ENCODE results near the gene CUL2.
"Not testable (repeated sequence)": the region's sequence is repeated elsewhere in the genome, so short reads cannot be mapped to it uniquely, and the experiment has no call there.

The CUL2 gene

GRCh38 chr10:34978080-34978479 is 112.1 kb downstream of the CUL2 start:
- TF ChIP-seq POU2F2 (IDR thresholded peaks at IDR 0.05; ENCODE audit: low read depth, low read length), result no peak
- TF ChIP-seq TAF1 (IDR thresholded peaks at IDR 0.05; ENCODE audit: low read depth, low read length), result no peak
- no peak for TF ChIP-seq POLR2AphosphoS5 (IDR thresholded peaks at IDR 0.05; ENCODE audit: low read depth, low read length)
- no peak for TF ChIP-seq POLR2A (IDR thresholded peaks at IDR 0.05; ENCODE audit: low read depth, low read length)
- TF ChIP-seq SPI1 (IDR thresholded peaks at IDR 0.05; ENCODE audit: low read depth, low read length), result no peak
- TF ChIP-seq PAX5 (IDR thresholded peaks at IDR 0.05; ENCODE audit: insufficient read depth, low read length, severe bottlenecking), result no peak
- DNase-seq (ENCODE audit: insufficient read length, low spot score), result no peak
- FAIRE-seq, result no peak

DNA sequence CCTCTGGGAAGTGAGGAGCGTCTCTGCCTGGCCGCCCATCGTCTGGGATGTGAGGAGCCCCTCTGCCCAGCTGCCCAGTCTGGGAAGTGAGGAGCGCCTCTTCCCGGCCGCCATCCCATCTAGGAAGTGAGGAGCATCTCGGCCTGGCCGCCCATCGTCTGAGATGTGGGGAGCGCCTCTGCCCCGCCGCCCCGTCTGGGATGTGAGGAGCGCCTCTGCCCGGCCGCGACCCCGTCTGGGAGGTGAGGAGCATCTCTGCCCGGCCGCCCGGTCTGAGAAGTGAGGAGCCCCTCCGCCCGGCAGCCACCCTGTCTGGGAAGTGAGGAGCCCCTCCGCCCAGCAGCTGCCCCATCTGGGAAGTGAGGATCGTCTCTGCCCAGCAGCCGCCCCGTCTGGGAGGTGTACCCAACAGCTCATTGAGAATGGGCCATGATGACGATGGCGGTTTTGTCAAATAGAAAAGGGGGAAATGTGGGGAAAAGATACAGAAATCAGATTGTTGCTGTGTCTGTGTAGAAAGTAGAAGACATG is 113.7 kb downstream of the CUL2 start:
- DNase-seq (ENCODE audit: insufficient read length, low spot score); FAIRE-seq: not testable (repeated sequence)

DNA sequence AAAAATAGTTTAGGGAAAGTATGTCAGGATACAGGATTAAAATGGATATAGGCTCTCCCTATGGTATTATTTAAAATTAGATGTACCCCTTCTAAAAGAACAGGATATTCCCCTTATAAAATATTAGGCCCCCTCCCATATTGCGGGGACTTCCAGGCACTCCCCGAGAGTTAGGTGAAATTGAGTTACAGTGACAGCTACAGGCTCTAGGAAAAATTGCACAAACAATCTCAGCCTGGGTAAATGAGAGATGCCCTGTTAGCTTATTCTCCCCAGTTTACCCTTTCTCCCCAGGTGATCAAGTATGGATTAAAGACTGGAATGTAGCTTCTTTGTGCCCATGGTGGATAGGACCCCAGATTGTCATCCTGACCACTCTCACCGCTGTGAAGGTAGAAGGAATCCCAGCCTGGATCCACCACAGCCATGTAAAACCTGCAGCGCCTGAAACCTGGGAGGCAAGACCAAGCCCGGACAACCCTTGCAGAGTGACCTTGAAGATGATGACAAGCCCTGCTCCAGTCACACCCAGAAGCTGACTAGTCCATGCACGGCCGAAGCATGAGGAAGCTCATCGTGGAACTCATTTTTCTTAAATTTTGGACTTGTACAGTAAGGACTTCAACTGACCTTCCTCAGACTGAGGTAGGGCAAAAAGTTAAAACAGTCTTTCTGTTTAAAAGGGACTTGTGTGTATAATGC is 115.6 kb downstream of the CUL2 start:
- FAIRE-seq; DNase-seq (ENCODE audit: insufficient read length, low spot score): not testable (repeated sequence)

DNA sequence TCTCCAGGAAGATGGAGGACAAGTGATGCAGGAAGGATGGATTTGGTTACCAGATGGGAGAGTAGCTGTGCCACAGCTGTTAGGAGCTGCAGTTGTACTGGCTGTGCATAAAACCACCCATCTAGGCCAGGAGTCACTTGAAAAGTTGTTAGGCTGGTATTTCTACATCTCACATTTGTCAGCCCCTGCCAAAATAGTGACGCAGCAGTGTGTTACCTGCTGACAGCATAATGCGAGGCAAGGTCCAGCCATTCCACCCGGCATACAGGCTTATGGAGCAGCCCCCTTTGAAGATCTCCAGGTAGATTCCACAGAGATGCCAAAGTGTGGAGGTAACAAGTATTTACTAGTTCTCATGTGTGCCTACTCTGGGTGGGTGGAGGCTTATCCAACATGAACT is 116.4 kb downstream of the CUL2 start:
- FAIRE-seq; DNase-seq (ENCODE audit: insufficient read length, low spot score): not testable (repeated sequence)

- DNase-seq (ENCODE audit: insufficient read length, low spot score); FAIRE-seq: not testable (repeated sequence)
Measured at GRCh38 chr10:34973121-34973520, 117.0 kb downstream of the CUL2 start.

GRCh38 chr10:34972591-34972990 is 117.5 kb downstream of the CUL2 start:
- not testable (repeated sequence) for DNase-seq (ENCODE audit: insufficient read length, low spot score); FAIRE-seq

DNA sequence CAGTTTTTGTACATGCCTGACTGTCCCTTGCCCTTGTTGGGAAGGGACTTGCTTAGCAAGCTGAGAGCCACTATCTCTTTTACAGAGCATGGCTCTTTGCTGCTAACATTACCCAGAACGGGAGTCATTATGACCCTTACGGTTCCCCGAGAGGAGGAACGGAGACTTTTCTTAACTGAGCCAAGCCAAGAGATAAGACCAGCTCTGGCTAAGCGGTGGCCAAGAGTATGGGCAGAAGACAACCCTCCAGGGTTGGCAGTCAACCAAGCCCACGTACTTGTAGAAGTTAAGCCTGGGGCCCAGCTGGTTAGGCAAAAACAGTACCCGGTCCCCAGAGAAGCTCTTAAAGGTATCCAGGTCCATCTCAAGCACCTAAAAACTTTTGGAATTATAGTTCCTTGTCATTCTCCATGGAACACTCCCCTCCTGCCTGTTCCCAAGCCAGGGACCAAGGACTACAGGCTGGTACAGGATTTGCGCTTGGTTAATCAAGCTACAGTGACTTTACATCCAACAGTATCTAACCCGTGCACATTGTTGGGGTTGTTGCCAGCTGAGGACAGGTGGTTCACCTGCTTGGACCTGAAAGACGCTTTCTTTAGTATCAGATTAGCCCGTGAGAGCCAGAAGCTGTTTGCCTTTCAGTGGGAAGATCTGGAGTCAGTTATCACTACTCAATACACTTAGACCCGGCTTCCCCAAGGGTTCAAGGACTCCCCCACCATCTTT is 118.4 kb downstream of the CUL2 start:
- FAIRE-seq; DNase-seq (ENCODE audit: insufficient read length, low spot score): not testable (repeated sequence)

DNA sequence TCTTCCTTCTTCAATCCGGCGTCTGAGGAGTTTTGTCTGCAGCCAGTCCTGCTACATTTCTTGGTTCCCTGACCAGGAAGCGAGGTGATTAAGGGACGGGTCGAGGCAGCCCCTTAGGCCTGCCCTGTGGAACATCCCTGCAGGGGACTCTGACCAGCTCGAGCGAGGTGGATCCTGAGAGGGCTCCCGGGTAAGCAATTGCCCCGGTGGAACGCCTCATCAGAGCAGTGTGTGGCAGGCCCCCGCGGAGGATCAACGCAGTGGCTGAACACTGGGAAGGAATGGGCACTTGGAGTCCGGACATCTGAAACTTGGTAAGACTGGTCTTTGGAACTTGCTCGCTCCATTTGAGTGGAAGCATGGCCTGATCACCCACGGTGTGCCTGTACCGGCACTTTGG is 121.0 kb downstream of the CUL2 start:
- TF ChIP-seq TAF1 (IDR thresholded peaks at IDR 0.05; ENCODE audit: low read depth, low read length) (no peak), POLR2AphosphoS5 (IDR thresholded peaks at IDR 0.05; ENCODE audit: low read depth, low read length) (no peak), POLR2A (IDR thresholded peaks at IDR 0.05; ENCODE audit: low read depth, low read length) (no peak), POU2F2 (IDR thresholded peaks at IDR 0.05; ENCODE audit: low read depth, low read length) (no peak), SPI1 (IDR thresholded peaks at IDR 0.05; ENCODE audit: low read depth, low read length) (no peak), PAX5 (IDR thresholded peaks at IDR 0.05; ENCODE audit: insufficient read depth, low read length, severe bottlenecking) (no peak)
- FAIRE-seq, result no peak
- no peak for DNase-seq (ENCODE audit: insufficient read length, low spot score)

- DNase-seq (ENCODE audit: insufficient read length, low spot score) (no peak), FAIRE-seq (no peak)
- no peak for TF ChIP-seq PAX5 (IDR thresholded peaks at IDR 0.05; ENCODE audit: insufficient read depth, low read length, severe bottlenecking)
- TF ChIP-seq POLR2AphosphoS5 (IDR thresholded peaks at IDR 0.05; ENCODE audit: low read depth, low read length), result no peak
- no peak for TF ChIP-seq TAF1 (IDR thresholded peaks at IDR 0.05; ENCODE audit: low read depth, low read length)
- no peak for TF ChIP-seq SPI1 (IDR thresholded peaks at IDR 0.05; ENCODE audit: low read depth, low read length)
- TF ChIP-seq POU2F2 (IDR thresholded peaks at IDR 0.05; ENCODE audit: low read depth, low read length), result no peak
- TF ChIP-seq POLR2A (IDR thresholded peaks at IDR 0.05; ENCODE audit: low read depth, low read length), result no peak
Measured at GRCh38 chr10:34967335-34967880, 122.7 kb downstream of the CUL2 start.

DNA sequence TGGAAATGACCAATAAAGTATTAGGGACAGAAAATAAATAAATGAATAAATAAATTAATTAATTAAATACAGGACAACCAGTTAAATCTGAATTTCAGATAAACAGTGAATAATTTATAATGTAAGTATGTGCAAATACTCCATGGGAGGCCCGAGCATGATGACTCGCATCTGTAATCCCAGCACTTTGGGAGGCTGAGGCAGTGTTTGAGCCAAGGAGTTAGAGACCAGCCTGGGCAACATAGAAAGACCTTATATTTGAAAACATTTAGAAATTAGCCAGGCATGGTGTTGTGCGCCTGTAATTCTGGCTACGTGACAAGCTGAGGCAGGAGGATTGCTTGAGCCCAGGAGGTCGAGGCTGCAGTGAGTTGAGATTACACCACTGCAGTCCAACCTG is 123.7 kb downstream of the CUL2 start:
- DNase-seq (ENCODE audit: insufficient read length, low spot score), result no peak
- no peak for TF ChIP-seq TAF1 (IDR thresholded peaks at IDR 0.05; ENCODE audit: low read depth, low read length)
- no peak for TF ChIP-seq POLR2A (IDR thresholded peaks at IDR 0.05; ENCODE audit: low read depth, low read length)
- no peak for TF ChIP-seq POU2F2 (IDR thresholded peaks at IDR 0.05; ENCODE audit: low read depth, low read length)
- no peak for TF ChIP-seq PAX5 (IDR thresholded peaks at IDR 0.05; ENCODE audit: insufficient read depth, low read length, severe bottlenecking)
- TF ChIP-seq SPI1 (IDR thresholded peaks at IDR 0.05; ENCODE audit: low read depth, low read length), result no peak
- no peak for TF ChIP-seq POLR2AphosphoS5 (IDR thresholded peaks at IDR 0.05; ENCODE audit: low read depth, low read length)
- no peak for FAIRE-seq

GRCh38 chr10:34966040-34966439 is 124.1 kb downstream of the CUL2 start:
- FAIRE-seq (no peak), DNase-seq (ENCODE audit: insufficient read length, low spot score) (no peak)
- no peak for TF ChIP-seq POLR2A (IDR thresholded peaks at IDR 0.05; ENCODE audit: low read depth, low read length)

Data from GM12891 (cell line).